NCI-H69 (cell line): Measurements from ENCODE around the gene DOCK4.

Source experiments
- DNase-seq: peaks from one replicate; lab custom pipeline; 2025; lab: John Stamatoyannopoulos, UW

The DOCK4 gene

GRCh38 chr7:111903016-111903415 is 303.2 kb downstream of the DOCK4 start:
- no peak for DNase-seq

DNA sequence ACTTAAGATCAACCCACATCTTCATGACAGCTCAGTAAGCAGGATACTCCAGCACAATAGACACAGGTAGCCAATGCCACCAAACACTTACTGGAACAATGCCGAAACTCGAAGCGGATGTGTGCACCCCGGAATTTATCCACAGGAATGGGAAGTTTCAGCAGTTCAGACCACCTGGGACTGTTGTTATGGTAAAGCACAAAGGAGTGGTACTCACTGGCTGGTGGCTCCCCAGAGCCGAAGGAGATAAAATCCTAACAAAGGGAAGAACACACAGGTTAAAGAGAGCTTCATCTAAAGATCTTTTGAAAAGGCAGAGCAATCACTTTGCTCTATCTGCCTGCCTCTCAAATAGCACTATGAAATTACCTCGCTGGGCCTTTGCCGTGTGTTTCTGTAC is 305.9 kb downstream of the DOCK4 start:
- no peak for DNase-seq

GRCh38 chr7:111895049-111895448 is 311.1 kb downstream of the DOCK4 start:
- no peak for DNase-seq

- no peak for DNase-seq
Observed at GRCh38 chr7:111894518-111894917, 311.7 kb downstream of the DOCK4 start.

GRCh38 chr7:111893190-111893589 is 313.0 kb downstream of the DOCK4 start:
- DNase-seq = no peak

DNA sequence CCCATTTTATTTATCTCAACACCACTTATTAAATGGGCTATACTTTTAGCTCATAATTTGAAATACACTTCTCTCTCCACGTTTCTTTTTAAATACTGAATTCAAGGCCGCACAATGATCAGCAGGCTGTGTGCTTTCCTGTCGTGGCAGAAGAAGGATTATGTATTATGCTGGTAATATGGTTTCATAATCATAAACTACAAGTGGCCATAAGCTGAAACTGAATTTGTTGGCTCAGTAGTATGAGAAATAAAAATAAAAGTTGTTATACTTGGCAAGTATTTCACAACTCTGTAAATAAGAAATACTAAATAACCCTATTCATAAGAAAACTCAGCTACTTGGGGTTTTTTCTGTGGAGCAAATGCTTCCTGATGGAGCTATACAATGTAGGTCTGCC is 313.6 kb downstream of the DOCK4 start:
- no peak for DNase-seq

GRCh38 chr7:111887734-111888133 is 318.5 kb downstream of the DOCK4 start:
- no peak for DNase-seq

DNA sequence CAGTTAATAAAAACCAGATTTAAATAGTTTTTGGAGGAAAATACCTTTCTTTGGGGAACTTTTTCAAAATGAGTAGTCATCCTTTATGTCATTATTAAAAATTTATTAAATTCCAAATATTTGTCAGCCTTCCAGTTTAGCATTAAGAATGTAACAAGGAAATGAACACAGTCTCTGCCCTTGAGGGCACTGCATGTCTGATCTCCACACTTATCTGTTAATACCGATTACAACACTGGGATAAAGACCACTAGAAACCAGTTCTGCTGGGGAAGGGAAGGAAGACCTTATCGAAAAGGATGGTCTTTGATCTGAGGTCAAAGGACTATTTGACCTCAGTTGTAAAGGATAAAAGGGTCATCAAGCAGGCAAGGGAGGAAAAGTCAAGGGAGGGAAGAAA is 320.0 kb downstream of the DOCK4 start:
- DNase-seq = no peak

DNA sequence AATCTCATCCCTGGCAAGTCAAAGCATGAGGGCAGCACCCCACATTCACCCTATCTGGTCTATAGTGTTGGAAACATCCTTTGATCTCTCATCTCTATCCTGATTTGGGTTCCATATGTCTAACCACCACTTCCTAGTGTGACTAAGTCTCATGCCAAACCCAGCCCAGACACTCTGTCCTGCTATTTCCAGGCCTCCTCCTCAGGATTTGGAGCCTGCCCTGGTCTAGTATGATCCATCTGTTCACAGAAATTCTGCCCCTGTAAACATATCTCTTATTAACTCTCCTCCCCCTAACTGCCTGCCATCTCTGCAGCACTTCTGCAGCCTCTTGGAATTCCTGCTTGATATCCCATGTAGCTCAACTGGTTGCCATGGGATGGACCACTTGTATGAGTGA is 323.0 kb downstream of the DOCK4 start:
- DNase-seq = no peak

DNA sequence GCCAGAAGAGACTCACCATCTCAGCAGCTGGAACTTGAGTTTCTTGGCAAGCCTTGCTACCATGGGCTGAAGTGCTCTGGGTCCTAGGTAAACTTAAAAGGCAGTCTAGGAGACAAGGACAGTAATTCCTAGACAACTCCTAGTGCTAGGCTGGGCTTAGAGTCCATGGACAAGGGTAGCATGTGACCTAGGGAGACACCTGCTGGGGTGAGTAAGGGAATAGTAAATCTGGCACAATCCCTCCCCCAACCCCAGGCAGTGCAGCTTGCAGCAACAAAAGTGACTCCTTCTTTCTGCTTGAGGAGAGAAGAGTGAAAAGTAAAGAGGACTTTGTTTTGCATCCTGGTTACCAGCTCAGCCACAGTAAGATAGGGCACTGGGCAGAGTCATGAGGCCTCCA is 327.4 kb downstream of the DOCK4 start:
- no peak for DNase-seq

DNA sequence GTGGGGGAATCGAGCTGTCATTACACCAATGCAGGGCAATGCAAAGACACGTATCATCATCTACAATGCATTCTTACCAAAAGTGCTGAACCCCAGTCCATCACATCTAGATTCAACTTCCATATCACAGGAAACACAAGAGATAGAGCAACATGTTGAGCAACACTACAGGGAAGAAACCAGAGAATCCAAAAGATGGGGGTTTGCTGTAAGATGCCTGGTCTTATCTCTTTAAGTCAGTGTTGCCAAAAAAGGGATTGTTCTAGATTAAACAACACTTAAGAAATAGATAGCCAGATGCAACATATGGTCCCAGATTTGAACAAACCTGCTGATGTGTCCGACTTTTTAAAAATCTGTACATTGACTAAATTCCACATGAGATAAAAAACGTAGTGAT is 328.3 kb downstream of the DOCK4 start:
- DNase-seq = no peak

DNA sequence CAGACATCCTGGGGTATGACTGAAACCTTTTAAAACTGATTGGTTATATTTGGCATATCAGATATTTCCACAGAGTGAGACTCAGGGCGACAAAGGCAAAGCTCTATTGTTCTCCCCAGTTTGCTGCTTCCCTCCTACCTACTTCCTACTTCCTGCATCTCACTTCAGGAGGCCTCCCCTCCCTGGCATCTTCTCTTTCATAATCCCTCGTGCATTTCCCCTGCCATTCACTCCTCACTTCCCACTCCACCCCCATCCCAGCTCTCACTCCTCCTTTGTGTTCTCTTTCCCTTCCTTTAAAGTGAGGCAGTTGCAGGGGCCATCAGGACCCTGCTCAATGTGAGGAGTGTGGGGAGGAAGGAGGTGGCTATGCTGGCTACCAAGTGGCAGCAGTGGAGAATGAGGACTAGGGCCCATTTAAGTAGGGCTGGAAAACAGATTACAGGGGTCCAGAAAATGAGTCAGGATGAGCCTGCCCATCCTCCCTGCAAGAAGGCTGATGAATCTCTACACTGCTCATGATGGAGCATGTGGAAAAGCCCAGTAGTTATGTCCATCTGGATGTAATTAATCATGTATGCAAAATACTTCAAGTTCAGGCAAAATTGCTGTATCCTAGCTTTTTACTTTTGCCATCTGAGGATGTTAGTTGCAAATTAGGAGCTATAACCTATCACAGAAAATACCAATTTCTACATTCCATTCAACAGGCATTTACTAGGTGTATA is 332.1 kb downstream of the DOCK4 start:
- DNase-seq = peak; percentile 56

GRCh38 chr7:111873326-111873646 is 332.9 kb downstream of the DOCK4 start:
- no peak for DNase-seq

- peak; percentile 35 for DNase-seq
Observed at GRCh38 chr7:111872450-111873325, 333.5 kb downstream of the DOCK4 start.

DNA sequence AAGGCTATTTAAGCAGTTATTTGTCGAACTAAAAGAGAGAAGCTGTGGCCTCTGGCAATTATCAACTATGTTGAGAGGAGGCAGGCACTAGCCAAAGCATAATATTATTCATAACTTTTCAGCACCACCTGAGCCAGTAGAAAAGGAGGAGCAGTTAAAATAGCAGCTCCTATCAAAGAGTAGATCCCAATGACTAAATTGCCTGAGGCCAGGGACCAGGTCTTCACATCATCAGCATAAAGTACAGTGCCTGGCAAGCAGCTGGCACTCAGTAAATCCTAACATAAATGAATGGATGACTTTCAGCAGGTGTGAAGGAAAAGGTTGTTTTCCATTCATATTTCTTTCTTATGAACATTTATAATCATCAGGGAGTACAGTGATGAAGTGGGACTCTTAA is 334.9 kb downstream of the DOCK4 start:
- peak; percentile 67 for DNase-seq

DNA sequence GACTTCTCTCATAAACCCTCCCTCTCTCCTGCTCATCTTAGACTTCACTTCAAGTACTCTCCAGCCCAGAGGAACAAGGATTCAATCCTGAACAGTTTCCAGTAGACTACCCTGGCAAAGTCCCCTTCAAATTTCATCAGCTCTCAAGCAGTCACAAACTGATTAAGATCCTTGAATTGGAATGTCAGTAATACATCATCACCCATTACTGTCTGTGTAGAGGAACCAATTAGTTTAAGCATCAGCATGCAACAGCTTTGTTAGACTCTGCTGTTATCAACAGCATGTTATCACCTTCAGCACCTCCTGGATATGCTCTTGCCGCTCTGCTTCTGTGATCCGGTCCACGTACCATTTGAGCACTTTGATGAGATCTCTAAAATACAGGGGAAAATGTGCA is 336.9 kb downstream of the DOCK4 start:
- no peak for DNase-seq

DNA sequence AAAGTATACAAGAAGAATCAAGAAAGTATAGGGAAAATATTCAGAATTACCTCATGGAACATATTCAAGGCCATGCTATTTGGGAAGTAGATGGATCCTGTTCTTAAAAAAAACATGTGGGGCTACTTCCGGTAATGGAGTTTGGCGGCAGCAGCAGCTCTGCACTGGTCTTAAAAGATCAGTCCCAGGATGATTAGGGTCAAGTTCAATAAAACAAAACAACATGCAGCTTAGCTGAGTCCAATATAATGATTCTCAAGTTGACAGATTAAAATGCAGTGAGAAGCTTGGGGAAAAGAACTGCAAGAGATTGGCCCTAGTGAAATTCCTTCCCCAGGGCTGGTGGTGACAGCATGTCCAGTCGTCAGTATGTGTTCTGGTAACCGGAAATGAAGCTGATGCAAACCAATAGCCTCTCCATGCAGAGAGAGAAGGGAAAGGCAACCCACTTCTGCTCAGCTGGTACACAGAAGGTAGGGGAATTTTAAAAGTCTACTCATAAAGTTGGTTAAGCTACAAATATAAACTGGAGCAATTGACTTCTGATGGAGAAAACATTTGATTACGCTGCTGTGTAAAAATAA is 338.8 kb downstream of the DOCK4 start:
- no peak for DNase-seq

GRCh38 chr7:111866787-111867186 is 339.4 kb downstream of the DOCK4 start:
- DNase-seq = no peak

- DNase-seq = peak; percentile 22
Observed at GRCh38 chr7:111865430-111865829, 340.8 kb downstream of the DOCK4 start.

- no peak for DNase-seq
Observed at GRCh38 chr7:111864291-111864976, 341.8 kb downstream of the DOCK4 start.

DNA sequence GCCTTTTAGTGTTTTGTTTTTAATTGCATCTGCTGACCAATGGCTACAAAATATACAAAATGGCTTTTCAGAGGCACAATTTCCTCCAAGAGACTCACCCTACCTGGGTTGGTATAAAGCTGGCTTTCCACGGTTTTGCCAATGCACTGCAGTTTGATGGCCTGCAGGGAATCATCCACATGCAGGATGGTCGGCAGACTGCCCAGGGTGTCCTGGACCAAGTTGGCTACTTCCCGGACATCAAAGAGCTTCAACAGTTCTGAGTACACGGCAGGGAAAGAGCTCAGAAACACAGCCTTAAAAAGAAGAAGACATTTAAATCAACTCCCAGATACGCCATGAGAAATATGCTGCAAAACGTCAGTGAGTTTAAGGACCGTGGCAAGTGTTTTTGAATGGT is 342.9 kb downstream of the DOCK4 start:
- no peak for DNase-seq

DNA sequence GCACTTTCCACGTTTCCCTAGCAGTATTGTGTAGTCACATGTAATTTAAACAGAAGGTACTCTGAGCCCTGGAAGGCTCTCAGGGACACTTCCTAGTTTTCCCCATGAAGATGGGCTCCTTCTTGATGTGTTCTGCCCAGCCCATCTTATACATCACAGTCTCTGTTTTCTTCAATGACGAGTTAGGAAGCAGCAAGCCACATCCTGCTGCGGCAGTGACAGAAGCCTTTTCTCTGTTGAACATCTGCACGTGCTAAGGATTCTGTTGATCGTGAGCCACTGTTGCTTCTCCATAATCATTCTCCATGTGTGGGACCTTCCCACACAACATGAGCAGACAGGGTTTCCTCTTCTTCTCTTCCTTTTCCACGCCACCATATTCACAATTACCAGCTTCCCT is 346.0 kb downstream of the DOCK4 start:
- no peak for DNase-seq

- DNase-seq = no peak
Observed at GRCh38 chr7:111858331-111858730, 347.9 kb downstream of the DOCK4 start.
